IPS-20b (cell line): ENCODE measurements around the gene HORMAD2.

Source experiments
- H3K27ac ChIP-seq: one replicate; pipeline ENCODE4 v1.5.1; 2013; ENCODE audit warnings: low read length
- H3K27me3 ChIP-seq: 2 replicates; pipeline ENCODE4 v1.6.1; 2013; ENCODE audit warnings: mild to moderate bottlenecking, low read length, inconsistent platforms; ENCODE audit not compliant: insufficient read depth
- H3K36me3 ChIP-seq: 2 replicates; pipeline ENCODE4 v1.6.1; 2013; ENCODE audit warnings: low read depth, mild to moderate bottlenecking, inconsistent platforms, low read length, moderate library complexity; ENCODE audit not compliant: insufficient read depth
- H3K4me1 ChIP-seq: 2 replicates; pipeline ENCODE4 v1.6.1; 2013; ENCODE audit warnings: mild to moderate bottlenecking, control low read depth, inconsistent platforms, low read length, moderate library complexity; ENCODE audit not compliant: insufficient read depth
- H3K4me3 ChIP-seq: 2 replicates; pipeline ENCODE4 v1.5.1; 2013; ENCODE audit warnings: mild to moderate bottlenecking, low read length, inconsistent platforms
- H3K9ac ChIP-seq: 2 replicates; pipeline ENCODE4 v1.6.1; 2013; ENCODE audit warnings: low read depth, mild to moderate bottlenecking, inconsistent platforms, low read length, moderate library complexity
- H3K9me3 ChIP-seq: 2 replicates; pipeline ENCODE4 v1.6.1; 2013; ENCODE audit warnings: mild to moderate bottlenecking, low read depth, low read length, inconsistent platforms; ENCODE audit not compliant: insufficient read depth

HORMAD2 gene

DNA sequence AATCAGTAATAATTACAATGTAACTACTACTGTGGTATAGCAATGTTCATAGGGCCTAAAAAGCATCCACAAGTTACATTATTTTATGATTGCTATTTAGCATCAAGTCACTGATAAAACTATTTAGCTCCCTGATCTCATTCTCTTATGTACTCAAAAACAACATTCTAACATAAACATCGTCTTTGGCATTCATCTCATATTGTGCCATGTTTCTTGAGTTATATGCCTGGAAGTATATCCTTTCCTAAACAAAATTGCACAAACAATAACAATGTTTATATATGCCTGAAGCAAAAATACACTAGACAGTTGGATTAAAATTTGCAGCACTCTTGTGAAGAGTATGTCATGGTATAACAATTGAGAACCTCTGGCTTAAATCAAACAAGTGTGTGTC, 34.1 kb downstream of the HORMAD2 start:
- Histone ChIP-seq H3K4me1 (no peaks in the 10 kb centered on the region), H3K4me3 (no peak overlapping the region), H3K9ac (no peak overlapping the region), H3K27ac (no peak overlapping the region), H3K36me3 (no peaks in the 10 kb centered on the region), H3K27me3 (no peaks in the 10 kb centered on the region), H3K9me3 (no peaks in the 10 kb centered on the region)

DNA sequence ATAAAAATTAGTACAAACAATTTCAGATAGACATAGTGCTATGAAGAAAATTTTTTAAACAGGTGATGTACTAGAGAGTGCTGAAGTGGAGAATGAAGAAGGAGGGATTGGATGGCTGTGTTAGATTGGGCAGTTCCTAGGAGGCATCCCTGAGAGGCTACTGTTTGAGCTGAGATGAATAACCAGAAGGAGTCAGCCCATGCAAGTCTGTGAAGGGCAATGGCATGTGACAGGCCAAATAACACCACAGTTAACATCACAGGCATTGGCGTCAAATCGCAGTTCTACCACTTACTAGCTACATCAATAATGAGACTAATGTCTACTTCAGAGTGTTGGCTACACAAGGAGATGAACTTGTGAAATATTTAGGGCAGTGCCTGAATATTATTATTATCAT, 35.4 kb downstream of the HORMAD2 start:
- no peaks in the 10 kb centered on the region for H3K9me3 ChIP-seq
- no peak overlapping the region for H3K4me3 ChIP-seq
- H3K27ac ChIP-seq: no peak overlapping the region
- no peak overlapping the region for H3K9ac ChIP-seq
- no peaks in the 10 kb centered on the region for H3K36me3 ChIP-seq
- H3K4me1 ChIP-seq: no peaks in the 10 kb centered on the region
- no peaks in the 10 kb centered on the region for H3K27me3 ChIP-seq

DNA sequence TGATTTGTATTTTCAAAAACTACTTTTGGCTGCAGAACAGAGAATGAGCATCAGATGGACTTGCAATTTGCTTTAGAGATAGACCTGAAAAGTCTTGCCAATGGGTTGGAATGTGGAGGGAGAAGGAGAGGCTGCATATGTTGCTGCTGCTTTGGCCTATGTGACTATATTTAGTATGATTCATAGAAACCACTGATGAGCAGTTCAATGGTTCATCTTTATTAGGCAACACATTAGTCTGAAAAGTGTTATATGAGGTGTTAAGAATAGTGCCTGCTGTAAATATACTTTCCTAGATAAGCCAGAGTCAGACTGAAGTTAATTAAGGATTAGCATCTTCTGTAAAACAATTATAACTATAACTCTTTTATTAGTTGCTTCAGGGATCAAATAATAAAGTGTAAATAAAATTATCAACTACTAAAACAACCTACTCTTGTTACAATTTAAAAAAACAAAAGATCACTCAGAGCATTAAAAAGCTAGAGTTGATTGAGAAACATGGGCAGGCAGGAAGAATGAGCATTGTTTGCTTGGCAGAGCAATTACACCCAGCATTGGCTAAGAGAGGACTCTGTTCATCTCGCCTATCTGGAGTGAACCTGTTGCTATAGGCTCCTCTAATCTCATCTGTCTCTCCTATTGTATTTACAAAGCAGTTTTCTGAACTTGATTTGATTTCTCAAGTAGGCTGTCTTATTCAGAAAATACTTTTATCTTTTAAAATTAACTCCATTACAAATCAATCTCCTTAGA, 36.3 kb downstream of the HORMAD2 start:
- Histone ChIP-seq H3K27me3 (no peaks in the 10 kb centered on the region), H3K9me3 (no peaks in the 10 kb centered on the region), H3K4me3 (no peak overlapping the region), H3K27ac (no peak overlapping the region), H3K4me1 (no peaks in the 10 kb centered on the region), H3K36me3 (no peaks in the 10 kb centered on the region), H3K9ac (no peak overlapping the region)

DNA sequence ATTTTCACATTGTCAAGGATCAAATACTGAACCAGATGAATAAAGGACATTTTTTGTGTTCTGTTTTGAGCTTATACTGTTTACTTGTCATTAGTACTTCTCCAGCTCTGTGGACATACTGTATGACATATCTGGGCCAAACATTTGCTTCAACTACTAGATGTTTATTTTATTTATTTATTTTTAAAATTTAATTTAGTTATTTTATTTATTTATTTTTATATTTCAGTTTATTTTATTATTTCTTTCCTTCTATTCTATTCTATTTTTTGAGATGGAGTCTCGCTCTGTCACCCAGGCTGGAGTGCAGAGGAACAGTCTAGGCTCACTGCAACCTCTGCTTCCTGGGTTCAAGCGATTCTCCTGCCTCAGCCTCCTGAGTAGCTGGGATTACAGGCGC, 37.0 kb downstream of the HORMAD2 start:
- H3K27me3 ChIP-seq: no peaks in the 10 kb centered on the region
- no peaks in the 10 kb centered on the region for H3K4me1 ChIP-seq
- H3K27ac ChIP-seq: no peak overlapping the region
- no peaks in the 10 kb centered on the region for H3K36me3 ChIP-seq
- H3K9ac ChIP-seq: no peak overlapping the region
- no peak overlapping the region for H3K4me3 ChIP-seq
- H3K9me3 ChIP-seq: no peaks in the 10 kb centered on the region

DNA sequence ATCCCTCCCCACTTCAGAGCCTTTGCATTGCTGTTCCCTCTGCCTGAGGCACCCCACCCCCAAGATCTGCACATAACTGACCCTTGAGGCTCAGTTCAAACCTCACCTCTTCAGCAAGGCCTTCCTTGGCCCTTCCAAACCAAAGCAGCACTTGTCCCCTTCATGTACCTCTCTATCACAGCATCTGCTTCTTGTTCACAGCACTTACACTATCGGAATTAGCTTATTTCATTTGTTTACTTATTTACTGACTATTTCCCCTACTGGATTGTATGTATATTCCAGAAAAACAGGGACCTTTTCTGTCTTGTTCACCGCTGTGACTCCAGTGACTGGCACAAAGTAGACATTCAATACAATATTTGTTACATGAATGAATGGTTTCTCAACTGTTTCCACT, 38.0 kb downstream of the HORMAD2 start:
- H3K4me1 ChIP-seq: no peaks in the 10 kb centered on the region
- H3K9ac ChIP-seq: no peak overlapping the region
- no peaks in the 10 kb centered on the region for H3K36me3 ChIP-seq
- H3K4me3 ChIP-seq: no peak overlapping the region
- no peak overlapping the region for H3K27ac ChIP-seq
- H3K27me3 ChIP-seq: no peaks in the 10 kb centered on the region
- H3K9me3 ChIP-seq: no peaks in the 10 kb centered on the region

DNA sequence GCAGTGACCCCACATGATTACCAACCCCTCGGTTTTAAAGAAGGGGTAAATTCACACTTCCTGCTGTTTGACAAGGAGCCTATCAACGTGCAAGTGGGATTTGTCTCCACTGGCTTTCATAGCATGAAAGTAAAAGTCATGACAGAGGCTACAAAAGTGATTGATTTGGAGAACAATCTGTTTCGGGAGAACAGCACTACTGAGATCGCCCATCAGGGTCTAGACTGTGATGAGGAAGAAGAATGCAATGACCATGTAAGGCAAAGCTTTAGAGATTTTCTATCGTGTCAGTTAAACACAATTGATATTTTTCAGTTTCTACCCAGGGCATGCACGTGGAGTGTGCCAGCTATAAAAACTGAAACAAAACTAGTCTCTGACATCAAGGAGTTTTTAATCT, 41.7 kb downstream of the HORMAD2 start:
- H3K4me3 ChIP-seq: no peak overlapping the region
- no peak overlapping the region for H3K27ac ChIP-seq
- no peaks in the 10 kb centered on the region for H3K36me3 ChIP-seq
- H3K9me3 ChIP-seq: no peaks in the 10 kb centered on the region
- no peak overlapping the region for H3K9ac ChIP-seq
- no peaks in the 10 kb centered on the region for H3K27me3 ChIP-seq
- H3K4me1 ChIP-seq: no peaks in the 10 kb centered on the region

DNA sequence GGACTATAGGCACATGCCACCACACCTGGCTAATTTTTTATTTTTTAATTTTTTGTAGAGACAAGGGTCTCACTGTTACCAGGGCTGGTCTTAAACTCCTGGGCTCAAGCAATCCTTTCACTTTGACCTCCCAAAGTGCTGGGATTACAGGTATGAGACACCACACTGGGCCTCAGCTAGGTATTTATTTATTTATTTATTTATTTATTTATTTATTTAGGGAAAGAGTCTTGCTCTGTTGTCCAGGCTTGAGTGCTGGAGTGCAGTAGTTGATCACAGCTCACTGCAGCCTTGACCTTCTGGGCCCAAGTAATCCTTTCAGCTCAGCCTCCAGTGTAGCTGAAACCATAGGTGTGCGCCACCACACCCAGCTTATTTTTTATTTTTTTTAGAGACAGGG, 43.2 kb downstream of the HORMAD2 start:
- H3K4me3 ChIP-seq: no peak overlapping the region
- no peaks in the 10 kb centered on the region for H3K4me1 ChIP-seq
- H3K9ac ChIP-seq: no peak overlapping the region
- H3K27ac ChIP-seq: no peak overlapping the region
- H3K9me3 ChIP-seq: no peaks in the 10 kb centered on the region
- H3K27me3 ChIP-seq: no peaks in the 10 kb centered on the region
- H3K36me3 ChIP-seq: no peaks in the 10 kb centered on the region

DNA sequence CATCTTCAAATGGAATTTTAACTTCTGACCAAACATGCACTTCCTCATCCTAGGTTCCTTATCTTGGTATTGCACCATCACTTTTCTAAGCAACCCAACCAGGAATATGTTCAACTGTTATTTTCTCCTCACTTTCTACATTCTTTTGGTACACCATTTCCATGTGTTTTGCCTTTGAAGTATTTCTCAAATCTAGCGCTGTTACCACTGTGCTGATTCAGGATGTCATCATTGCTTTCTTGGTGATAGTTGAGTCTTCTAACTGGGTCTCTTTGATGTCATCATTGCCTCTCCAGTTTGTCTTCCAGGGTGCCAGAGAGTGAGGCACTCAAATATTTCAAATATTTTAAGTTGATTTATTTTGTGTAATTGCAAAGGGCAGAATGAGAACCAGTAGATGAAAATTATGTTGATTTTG, 47.5 kb downstream of the HORMAD2 start:
- H3K9me3 ChIP-seq: no peaks in the 10 kb centered on the region
- H3K4me3 ChIP-seq: no peak overlapping the region
- no peak overlapping the region for H3K27ac ChIP-seq
- H3K4me1 ChIP-seq: no peaks in the 10 kb centered on the region
- no peaks in the 10 kb centered on the region for H3K36me3 ChIP-seq
- H3K27me3 ChIP-seq: no peaks in the 10 kb centered on the region
- no peak overlapping the region for H3K9ac ChIP-seq

DNA sequence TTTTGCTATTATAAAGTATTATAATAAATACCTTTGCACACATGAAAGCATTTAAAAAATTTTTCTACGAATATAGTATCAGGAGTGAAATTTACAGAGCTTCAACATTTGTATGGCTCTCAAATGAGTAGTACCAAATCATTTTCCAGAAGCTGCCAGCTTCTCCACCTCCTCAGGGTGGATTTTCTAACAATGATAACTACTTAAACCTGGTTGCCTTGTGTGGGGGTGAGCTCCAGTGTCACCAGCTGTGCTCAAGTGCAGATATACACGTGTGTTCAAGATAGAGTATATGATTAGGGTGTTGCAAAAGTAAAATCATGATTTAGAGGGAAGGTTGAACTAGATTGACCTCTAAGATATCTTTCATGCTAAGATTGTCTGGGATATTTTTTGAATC, 48.2 kb downstream of the HORMAD2 start:
- H3K27ac ChIP-seq: no peak overlapping the region
- H3K27me3 ChIP-seq: no peaks in the 10 kb centered on the region
- no peaks in the 10 kb centered on the region for H3K36me3 ChIP-seq
- no peaks in the 10 kb centered on the region for H3K4me1 ChIP-seq
- H3K9ac ChIP-seq: no peak overlapping the region
- no peaks in the 10 kb centered on the region for H3K9me3 ChIP-seq
- H3K4me3 ChIP-seq: no peak overlapping the region

DNA sequence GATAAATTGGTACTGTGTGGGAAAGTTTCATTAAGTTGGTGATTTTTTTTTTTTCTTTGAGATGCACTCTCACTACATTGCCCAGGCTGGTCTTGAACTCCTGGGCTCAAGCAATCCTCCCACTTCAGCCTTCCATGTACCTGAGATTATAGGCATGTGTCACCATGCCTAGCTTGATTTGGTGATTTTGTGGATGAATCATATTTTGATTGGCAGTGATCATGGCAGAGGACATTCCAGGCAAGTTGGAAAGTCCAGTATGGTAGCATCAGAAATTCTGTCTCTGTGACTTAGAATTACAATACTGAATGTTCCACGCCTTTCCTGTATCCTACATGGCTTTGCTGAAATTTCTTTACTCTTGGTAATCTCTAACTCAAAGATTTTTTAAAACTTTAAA, 49.4 kb downstream of the HORMAD2 start:
- no peaks in the 10 kb centered on the region for H3K4me1 ChIP-seq
- H3K27ac ChIP-seq: no peak overlapping the region
- H3K4me3 ChIP-seq: no peak overlapping the region
- H3K9me3 ChIP-seq: no peaks in the 10 kb centered on the region
- H3K36me3 ChIP-seq: no peaks in the 10 kb centered on the region
- H3K9ac ChIP-seq: no peak overlapping the region
- no peaks in the 10 kb centered on the region for H3K27me3 ChIP-seq

DNA sequence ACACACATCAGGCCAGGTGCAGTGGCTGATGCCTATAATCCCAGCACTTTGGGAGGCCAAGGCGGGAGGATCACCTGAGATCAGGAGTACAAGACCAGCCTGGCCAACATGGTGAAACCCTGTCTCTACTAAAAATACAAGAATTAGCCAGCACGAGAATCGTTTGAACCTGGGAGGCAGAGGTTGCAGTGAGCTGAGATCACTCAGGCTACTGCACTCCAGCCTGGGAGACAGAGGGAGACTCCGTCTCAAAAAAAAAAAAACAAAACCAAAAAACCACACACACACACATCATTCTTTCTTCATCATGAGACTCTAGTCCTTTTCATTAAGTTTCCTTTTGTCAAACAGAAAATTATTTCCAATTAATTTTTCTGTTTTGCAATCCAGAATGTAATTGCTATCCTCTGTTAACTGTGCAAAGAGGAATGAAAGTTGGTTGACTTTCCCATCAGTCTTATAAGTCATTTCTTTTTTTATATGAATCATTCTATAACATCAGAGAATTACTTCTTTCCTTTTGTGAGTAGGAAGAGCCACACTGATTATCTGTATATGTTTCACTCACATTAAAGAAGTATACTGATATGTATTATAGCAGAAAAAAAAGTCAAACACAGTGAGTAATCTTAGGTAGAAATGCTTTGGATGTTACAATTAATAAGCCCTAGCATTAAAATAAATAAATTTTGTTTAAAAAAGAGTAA, 52.2 kb downstream of the HORMAD2 start:
- Histone ChIP-seq H3K4me3 (no peak overlapping the region), H3K27ac (no peak overlapping the region), H3K9ac (no peak overlapping the region), H3K9me3 (no peaks in the 10 kb centered on the region), H3K36me3 (no peaks in the 10 kb centered on the region), H3K4me1 (no peaks in the 10 kb centered on the region), H3K27me3 (no peaks in the 10 kb centered on the region; the same call in 1 of the 2 replicates)

DNA sequence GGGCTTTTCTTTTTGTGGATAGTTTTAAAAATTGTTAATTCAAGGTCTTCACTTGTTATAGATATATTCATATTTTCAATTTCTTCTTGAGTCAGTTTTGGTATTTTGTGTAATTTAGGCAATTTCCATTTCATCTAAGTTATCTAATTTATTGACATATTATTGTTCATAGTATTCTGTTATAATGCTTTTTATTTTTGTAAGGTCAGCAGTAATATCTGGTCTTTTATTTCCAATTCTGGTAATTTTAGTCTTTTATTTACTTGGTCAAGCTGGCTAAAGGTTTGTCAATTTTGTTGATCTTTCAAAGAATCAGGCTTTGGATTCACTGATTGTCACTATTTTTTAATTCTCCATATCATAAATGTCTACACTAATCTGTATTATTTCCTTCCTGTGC, 60.1 kb downstream of the HORMAD2 start:
- Histone ChIP-seq H3K4me3 (no peak overlapping the region), H3K9ac (no peak overlapping the region), H3K9me3 (0 out of 2 replicates have a peak, but pooled peaks cover 3% of the 10 kb centered on the region), H3K27me3 (no peaks in the 10 kb centered on the region; the same call in 1 of the 2 replicates), H3K27ac (no peak overlapping the region), H3K36me3 (no peaks in the 10 kb centered on the region), H3K4me1 (no peaks in the 10 kb centered on the region)
